Adipose tissue (tissue), 3 donors: ENCODE results near the gene SHCBP1. TPM values are rescaled to one million over a fixed set of nuclear protein-coding genes. Genes with fewer than 3 reads are reported as not detected.
"Not testable (repeated sequence)": the region's sequence is repeated elsewhere in the genome, so short reads cannot be mapped to it uniquely, and the experiment has no call there.

Experiments used
- H3K27ac ChIP-seq: one replicate; pipeline ENCODE4 v1.5.1; 2013; ENCODE audit warnings: low read depth, low read length
- WGBS, 3 donors: extraction: QIAGEN DNeasy Blood & Tissue Kit; methylation state at CpG; one replicate each; pipeline ENCODE4 v1.1.7; 2013; 5-methylcytosine and 5-hydroxymethylcytosine counted together
- polyA plus RNA-seq, 3 donors: library from polyadenylated mRNA; stranded (reverse); fragments of 200-250 nt; gene quantifications; one replicate each; pipeline ENCODE4 v1.2.3, GENCODE V29; 2013
- donor health status: healthy with polysubstance abuse.
- donor health status: Bipolar disorder and iron deficiency.
- donor health status: healthy.

The SHCBP1 gene
- under 1 TPM; 0.23 to 0.67 (median 0.27) TPM for polyA plus RNA-seq

GRCh38 chr16:46621006-46621933, at the start of gene SHCBP1:
Gene SHCBP1, minus strand, starts transcription at chr16:46621379. Its CDS starts 20 bp downstream, at chr16:46621359.
- H3K27ac ChIP-seq = no peak within 1 kb of the TSS
- WGBS, 3 donors = 1 to 2% (median 1%) methylated on average over 52 of the region's 52 CpGs

- no peak overlapping the region for H3K27ac ChIP-seq
- 61 to 72% (median 65%) methylated on average over 4 of the region's 4 CpGs for WGBS, 3 donors
These were observed 40.9 kb upstream of the SHCBP1 start for GRCh38 chr16:46662123-46662522.

GRCh38 chr16:46658925-46659324, 37.7 kb upstream of the SHCBP1 start:
- H3K27ac ChIP-seq = no peak overlapping the region
- WGBS, 3 donors = 20 to 64% (median 31%) methylated on average over 1 of the region's 1 CpG

GRCh38 chr16:46651305-46651704, 30.1 kb upstream of the SHCBP1 start:
- H3K27ac ChIP-seq = no peak overlapping the region
- 87 to 93% (median 90%) methylated on average over 3 of the region's 3 CpGs for WGBS, 3 donors

GRCh38 chr16:46650254-46650623, 29.1 kb upstream of the SHCBP1 start:
- H3K27ac ChIP-seq = no peak overlapping the region
- 70 to 80% (median 78%) methylated on average over 5 of the region's 5 CpGs for WGBS, 3 donors

DNA sequence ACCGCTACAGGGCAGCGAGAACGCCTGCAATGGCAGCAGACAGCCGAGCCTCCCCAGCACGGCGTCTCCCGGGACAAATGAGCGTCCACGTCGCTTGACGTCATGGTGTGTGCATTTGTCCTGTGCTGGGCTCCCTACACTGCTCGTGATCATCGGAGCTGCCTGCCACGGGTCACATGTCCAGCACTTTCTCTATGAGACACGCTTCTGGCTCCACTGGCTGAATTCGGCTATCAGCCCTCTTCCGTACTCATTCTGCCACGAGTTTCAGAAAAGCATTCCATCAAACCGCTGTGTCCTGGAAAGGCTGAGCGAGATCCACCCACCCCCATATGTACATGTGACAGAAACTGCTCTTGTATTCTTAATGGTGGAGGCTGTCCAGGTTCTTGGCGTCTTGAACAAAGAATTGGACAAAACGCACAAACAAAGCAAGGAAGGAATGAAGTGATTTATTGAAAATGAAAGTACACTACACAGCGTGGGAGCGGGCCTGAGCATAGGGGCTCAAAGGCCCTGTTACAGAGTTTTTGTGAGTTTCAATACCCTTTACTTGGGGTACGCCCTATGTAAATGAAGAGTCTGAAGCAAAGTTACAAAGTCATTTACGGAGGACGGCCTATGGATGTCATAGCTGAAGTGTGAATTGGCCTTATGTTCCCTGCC, 28.5 kb upstream of the SHCBP1 start:
- H3K27ac ChIP-seq = no peak overlapping the region
- 63 to 82% (median 70%) methylated on average over 27 of the region's 27 CpGs for WGBS, 3 donors

GRCh38 chr16:46648656-46649055, 27.5 kb upstream of the SHCBP1 start:
- WGBS, 3 donors = 82 to 88% (median 84%) methylated on average over 8 of the region's 8 CpGs
- H3K27ac ChIP-seq = no peak overlapping the region

GRCh38 chr16:46638947-46639925, 18.1 kb upstream of the SHCBP1 start:
- H3K27ac ChIP-seq = no peak overlapping the region
- 81 to 90% (median 87%) methylated on average over 9 of the region's 9 CpGs for WGBS, 3 donors

DNA sequence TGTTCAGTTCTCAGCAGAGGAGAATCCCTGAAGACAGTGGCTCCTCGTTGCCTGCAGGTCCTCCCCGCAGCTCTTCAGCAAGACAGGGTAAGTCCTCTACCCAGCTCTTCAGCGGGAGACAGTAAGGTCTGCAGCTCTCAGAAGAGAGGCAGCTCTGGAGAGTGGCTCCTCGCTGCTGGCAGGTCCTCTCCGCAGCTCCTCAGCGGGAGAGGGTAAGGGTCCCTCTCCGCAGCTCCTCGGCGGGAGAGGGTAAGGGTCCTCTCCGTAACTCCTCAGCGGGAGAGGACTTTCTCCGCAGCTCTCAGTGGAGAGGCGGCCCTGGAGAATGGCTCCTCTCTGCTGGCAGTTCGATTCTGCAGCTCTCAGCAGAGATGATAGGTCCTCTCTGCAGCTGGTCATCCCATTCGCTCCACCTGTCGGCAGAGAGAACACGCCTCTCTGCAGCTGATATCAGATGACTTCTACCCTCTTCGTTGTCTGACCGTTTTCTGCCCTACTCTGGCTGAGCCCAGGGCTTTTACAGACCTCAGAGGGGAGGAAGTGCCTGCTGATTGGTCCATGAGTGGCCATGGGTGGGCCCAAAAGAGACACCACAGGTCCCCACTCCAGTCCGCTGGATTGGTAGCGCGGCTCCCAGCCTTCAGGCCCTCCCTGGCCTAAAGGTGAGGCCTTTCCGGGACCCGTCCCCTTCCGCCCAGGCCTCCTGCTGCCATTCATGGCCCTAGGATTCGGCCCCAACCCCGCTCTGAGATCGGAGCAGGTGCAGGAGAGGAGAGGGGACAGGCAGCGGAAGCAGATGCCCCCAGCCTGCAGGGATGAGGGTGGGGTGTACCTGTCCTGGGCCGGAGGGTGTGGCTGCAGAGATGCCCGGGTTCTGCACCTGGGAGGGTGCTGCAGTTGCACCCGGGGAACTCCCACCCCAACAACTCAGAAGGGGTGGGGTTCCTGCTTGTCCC, 11.9 kb upstream of the SHCBP1 start:
- H3K27ac ChIP-seq = no peak overlapping the region
- 77 to 90% (median 84%) methylated on average over 32 of the region's 32 CpGs for WGBS, 3 donors

DNA sequence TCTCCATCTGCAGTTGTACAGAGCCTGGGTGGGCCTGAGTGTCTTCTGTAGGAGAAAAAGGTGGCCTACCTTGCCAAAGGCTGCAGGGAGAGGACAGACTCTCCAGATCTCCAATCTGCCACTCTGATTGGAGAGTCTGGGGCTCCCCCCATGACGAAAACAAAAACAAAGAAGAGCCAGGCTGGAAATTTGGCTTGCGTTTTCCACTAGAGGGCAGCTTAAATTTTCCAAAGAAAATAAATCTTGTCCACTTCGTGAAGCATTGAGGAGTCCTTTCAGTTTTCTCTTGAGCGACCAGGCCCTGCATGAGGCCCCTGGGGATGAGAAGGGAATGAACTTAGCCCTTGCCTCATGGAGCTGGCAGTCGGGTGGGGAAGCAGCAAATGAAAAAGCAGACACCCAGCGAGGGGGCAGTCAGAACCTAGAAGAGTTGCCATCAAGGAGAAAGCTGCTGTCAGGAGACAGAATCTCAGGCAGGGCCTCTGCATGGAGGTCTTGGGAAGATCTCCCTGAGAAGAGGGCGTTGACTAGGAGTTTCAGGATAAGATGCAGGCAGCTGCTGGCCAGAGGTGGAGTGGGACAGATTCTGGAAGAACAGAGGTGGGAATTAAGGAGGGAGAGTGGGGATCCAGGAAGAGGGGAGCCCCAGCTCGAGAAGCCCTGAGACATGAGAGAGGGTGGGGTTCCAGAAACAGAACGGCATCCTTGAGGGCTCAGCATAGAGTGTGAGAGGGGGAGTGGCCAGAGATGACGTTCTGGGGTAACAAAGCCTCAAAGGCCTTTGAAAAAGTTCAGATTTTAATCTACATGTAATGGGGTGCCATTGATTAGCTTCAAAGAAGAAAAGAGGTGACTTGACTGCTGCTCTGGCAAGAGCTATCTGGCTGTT, 8.4 kb upstream of the SHCBP1 start:
- 37 to 38% (median 38%) methylated on average over 10 of the region's 10 CpGs for WGBS, 3 donors
- no peak overlapping the region for H3K27ac ChIP-seq

- WGBS, 3 donors = 84 to 92% (median 89%) methylated on average over 5 of the region's 5 CpGs
- H3K27ac ChIP-seq = no peak overlapping the region
These were observed 6.6 kb upstream of the SHCBP1 start for GRCh38 chr16:46627746-46628145.

GRCh38 chr16:46626681-46627080, 5.5 kb upstream of the SHCBP1 start:
- 95 to 98% (median 96%) methylated on average over 20 to 21 of the region's 22 CpGs for WGBS, 3 donors
- H3K27ac ChIP-seq = not testable (repeated sequence)

- 84 to 100% (median 92%) methylated on average over 3 to 6 of the region's 6 CpGs for WGBS, 3 donors
- not testable (repeated sequence) for H3K27ac ChIP-seq
These were observed 3.7 kb upstream of the SHCBP1 start for GRCh38 chr16:46624862-46625261.

GRCh38 chr16:46623707-46624106, 2.5 kb upstream of the SHCBP1 start:
- not testable (repeated sequence) for H3K27ac ChIP-seq
- WGBS, 3 donors = 71 to 83% (median 80%) methylated on average over 4 of the region's 6 CpGs

DNA sequence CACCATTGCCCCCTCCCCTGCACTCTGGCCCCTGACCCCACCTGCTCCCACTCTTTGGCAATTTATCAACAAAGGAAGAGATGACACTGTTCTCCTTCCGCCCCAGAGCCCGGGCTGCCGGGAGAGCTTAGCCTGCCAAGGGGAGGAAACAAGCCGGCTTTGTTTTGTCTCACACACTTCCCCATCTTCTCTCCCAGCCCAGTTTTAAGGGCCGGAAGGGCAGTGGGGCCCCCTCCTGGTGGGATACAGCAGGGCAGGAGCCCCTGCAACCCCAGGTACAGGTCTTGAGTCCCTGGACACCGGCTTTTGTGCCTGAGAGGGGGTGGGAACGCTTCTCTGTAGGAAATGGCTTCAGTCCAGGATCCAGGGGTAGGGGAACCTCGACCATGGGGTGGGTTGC, 2.1 kb upstream of the SHCBP1 start:
- H3K27ac ChIP-seq = not testable (repeated sequence)
- 0% methylated on average over 1 of the region's 8 CpGs; no CpG with 5 or more reads in 1 of the 3 donors for WGBS, 3 donors

GRCh38 chr16:46621934-46622676, 926 bp upstream of the SHCBP1 start:
- no peak overlapping the region for H3K27ac ChIP-seq
- 78 to 91% (median 89%) methylated on average over 7 of the region's 7 CpGs for WGBS, 3 donors
